Endothelial cell (in vitro differentiated cells): ENCODE measurements around the gene DBN1. TPM values are rescaled to one million over a fixed set of nuclear protein-coding genes. Genes with fewer than 3 reads are reported as not detected.

Source experiments
- DNase-seq: peaks from one replicate; pipeline ENCODE4 v3.0.0; 2021; ENCODE audit warnings: low spot score
- H3K27ac Mint-ChIP-seq: one replicate; pipeline ENCODE4 v1.8.0; 2021; ENCODE audit warnings: mixed read lengths, inconsistent platforms; ENCODE audit not compliant: unreplicated experiment
- H3K27me3 Mint-ChIP-seq: one replicate; pipeline ENCODE4 v1.8.0; 2021; ENCODE audit warnings: mild to moderate bottlenecking, moderate library complexity, mixed read lengths, inconsistent platforms; ENCODE audit not compliant: unreplicated experiment
- H3K36me3 Mint-ChIP-seq: one replicate; pipeline ENCODE4 v1.8.0; 2021; ENCODE audit warnings: mild to moderate bottlenecking, low read depth, mixed read lengths, inconsistent platforms; ENCODE audit not compliant: unreplicated experiment
- H3K4me1 Mint-ChIP-seq: one replicate; pipeline ENCODE4 v1.8.0; 2021; ENCODE audit warnings: mild to moderate bottlenecking, mixed read lengths, inconsistent platforms; ENCODE audit not compliant: unreplicated experiment
- H3K4me3 Mint-ChIP-seq: one replicate; pipeline ENCODE4 v1.8.0; 2021; ENCODE audit warnings: mild to moderate bottlenecking, mixed read lengths, inconsistent platforms; ENCODE audit not compliant: unreplicated experiment
- H3K9me3 Mint-ChIP-seq: one replicate; pipeline ENCODE4 v1.8.0; 2021; ENCODE audit warnings: mixed read lengths, inconsistent platforms; ENCODE audit not compliant: unreplicated experiment
- CTCF ChIP-seq: fragments of 200-600 bp; sonication (generic); IDR thresholded peaks from one replicate; pipeline ENCODE4 v1.5.0; 2021; ENCODE audit warnings: antibody characterized with exemption; ENCODE audit not compliant: unreplicated experiment
- total RNA-seq: library from RNA; stranded (reverse); fragmentation: NEBNext Ultra II Directional; extraction: Animal tissue kit (Norgen Biotek cat#: 25700); gene quantifications from one replicate; pipeline ENCODE4 v1.2.1, GENCODE V29; 2021; ENCODE audit not compliant: unreplicated experiment

DBN1 gene
- total RNA-seq, 1 donor from 2014 or later: 315 TPM

GRCh38 chr5:177483042-177483441, 9.6 kb upstream of the DBN1 start:
- Mint-ChIP-seq H3K27me3 (peaks cover 23% of the 10 kb centered on the region), H3K36me3 (peaks cover 35% of the 10 kb centered on the region), H3K4me3 (peak overlapping the region; percentile 76), H3K27ac (no peak overlapping the region), H3K4me1 (peaks cover 23% of the 10 kb centered on the region), H3K9me3 (no peaks in the 10 kb centered on the region)
- no peak for DNase-seq
- TF ChIP-seq CTCF: no peak

- peaks cover 32% of the 10 kb centered on the region for H3K36me3 Mint-ChIP-seq
These were observed 8.9 kb upstream of the DBN1 start for GRCh38 chr5:177482359-177482795.

GRCh38 chr5:177479774-177480173, 6.3 kb upstream of the DBN1 start:
- no peak for DNase-seq
- Mint-ChIP-seq H3K27ac (peak overlapping the region; percentile 83), H3K4me1 (peaks cover 22% of the 10 kb centered on the region), H3K27me3 (peaks cover 32% of the 10 kb centered on the region), H3K36me3 (peaks cover 31% of the 10 kb centered on the region), H3K4me3 (peak overlapping the region; percentile 74), H3K9me3 (no peaks in the 10 kb centered on the region)
- TF ChIP-seq CTCF: no peak

More at GRCh38 chr5:177482359-177482795, 8.9 kb upstream of the DBN1 start:
- DNase-seq: no peak
- no peak for TF ChIP-seq CTCF
- peaks cover 27% of the 10 kb centered on the region for H3K27me3 Mint-ChIP-seq
- no peak overlapping the region for H3K4me3 Mint-ChIP-seq
- H3K27ac Mint-ChIP-seq: peak overlapping the region; percentile 61
- peaks cover 23% of the 10 kb centered on the region for H3K4me1 Mint-ChIP-seq
- no peaks in the 10 kb centered on the region for H3K9me3 Mint-ChIP-seq

GRCh38 chr5:177478711-177479646, 5.5 kb upstream of the DBN1 start:
- no peak for TF ChIP-seq CTCF
- H3K27me3 Mint-ChIP-seq: peaks cover 31% of the 10 kb centered on the region
- H3K4me1 Mint-ChIP-seq: peaks cover 27% of the 10 kb centered on the region
- H3K27ac Mint-ChIP-seq: peak overlapping the region; percentile 83
- no peaks in the 10 kb centered on the region for H3K9me3 Mint-ChIP-seq
- peaks cover 26% of the 10 kb centered on the region for H3K36me3 Mint-ChIP-seq
- DNase-seq: no peak
- H3K4me3 Mint-ChIP-seq: peak overlapping the region; percentile 74
